ENCODE data around the gene TPM4. TPM values are rescaled to one million over a fixed set of nuclear protein-coding genes. Genes with fewer than 3 reads are reported as not detected.

TPM4 gene
- total and polyA plus RNA-seq, 2 of the 8 experiments (the other 6 are each of a cell fraction or from before 2014, with no cell fraction given) = 160 to 359 TPM

GRCh38 chr19:16064209-16064889, 11.9 kb upstream of the TPM4 start (continued):
- TF ChIP-seq SAP30 (IDR thresholded peaks at IDR 0.05; ENCODE audit: insufficient read depth, insufficient replicate concordance, low read length) (no peak), RAD21 (IDR thresholded peaks at IDR 0.05 in 1 of 2, conservative IDR thresholded peaks at IDR 0.05 in 1 of 2; ENCODE audit: low read depth in 2 of 2, low read length in 2 of 2) (no peak), CBX8 (IDR thresholded peaks at IDR 0.05; ENCODE audit: borderline replicate concordance, low read depth, low read length) (no peak), RXRA (IDR thresholded peaks at IDR 0.05; ENCODE audit: insufficient read depth, low read depth, low read length) (no peak)
